HEK293 (cell line): Measurements from ENCODE around the gene SMIM7.

Experiments
- CTCF ChIA-PET: fragments of 350-600 bp; formaldehyde crosslinking; extraction: SDS; loops from one replicate; lab custom pipeline; 2021; ENCODE audit warnings: antibody characterized with exemption; lab: Yijun Ruan, JAX
- POLR2A ChIA-PET: fragments of 300-600 bp; formaldehyde crosslinking; extraction: SDS; loops from one replicate; lab custom pipeline; 2020; ENCODE audit warnings: antibody characterized with exemption, inconsistent platforms; lab: Yijun Ruan, JAX
- H3K27ac ChIP-seq: fragments of 200-500 bp; sonication (Bioruptor generic); 2 replicates; pipeline ENCODE4 v1.5.1; 2014; ENCODE audit warnings: low read depth, low read length, control low read depth, inconsistent platforms; ENCODE audit errors: extremely low read depth
- H3K36me3 ChIP-seq, 2 experiments: fragments of 200-500 bp in 1 of 2; sonication (Bioruptor generic) in 1 of 2; 1 replicate in 1 of 2; 2 replicates in 1 of 2; pipeline ENCODE4 v1.5.1; 2014 to 2017; ENCODE audit warnings: inconsistent platforms in 2 of 2, low read length in 2 of 2; ENCODE audit not compliant: control insufficient read depth in 2 of 2, insufficient read depth in 1 of 2
- H3K4me1 ChIP-seq: fragments of 200-500 bp; sonication (Bioruptor generic); 2 replicates; pipeline ENCODE4 v1.5.1; 2014; ENCODE audit warnings: mild to moderate bottlenecking, low read length, inconsistent platforms; ENCODE audit not compliant: control insufficient read depth, insufficient read depth
- H3K4me3 ChIP-seq: 2 replicates; pipeline ENCODE4 v1.5.1; 2011; ENCODE audit warnings: low read depth, mild to moderate bottlenecking, control low read depth, low read length, moderate library complexity
- H3K9me3 ChIP-seq: fragments of 200-500 bp; sonication (Bioruptor generic); 2 replicates; pipeline ENCODE4 v1.5.1; 2014; ENCODE audit warnings: low read depth, low read length, inconsistent platforms; ENCODE audit not compliant: control insufficient read depth, insufficient read depth
- BCL11B ChIP-seq: fragments of 450-650 bp; formaldehyde crosslinking; IDR thresholded peaks from 2 replicates; pipeline ENCODE4 v1.5.1; 2016; ENCODE audit warnings: low read depth, missing biosample characterization, missing genetic modification characterization
- EGR2 ChIP-seq: fragments of 450-650 bp; formaldehyde crosslinking; IDR thresholded peaks from 2 replicates; pipeline ENCODE4 v1.5.1; 2016; ENCODE audit warnings: low read depth, missing biosample characterization, missing genetic modification characterization
- KLF1 ChIP-seq: fragments of 450-650 bp; formaldehyde crosslinking; IDR thresholded peaks from 2 replicates; pipeline ENCODE4 v1.5.1; 2016; ENCODE audit warnings: missing biosample characterization, missing genetic modification characterization
- REST ChIP-seq: fragments of 450-650 bp; formaldehyde crosslinking; IDR thresholded peaks from 2 replicates; pipeline ENCODE4 v1.5.1; 2016; ENCODE audit warnings: missing biosample characterization, missing genetic modification characterization
- ZFHX2 ChIP-seq: fragments of 450-650 bp; formaldehyde crosslinking; conservative IDR thresholded peaks from 2 replicates; pipeline ENCODE4 v1.5.1; 2016; ENCODE audit warnings: missing biosample characterization, missing genetic modification characterization
- ZIC2 ChIP-seq: fragments of 450-650 bp; formaldehyde crosslinking; IDR thresholded peaks from 2 replicates; pipeline ENCODE4 v1.5.1; 2016; ENCODE audit warnings: missing biosample characterization, missing genetic modification characterization
- ZNF174 ChIP-seq: fragments of 450-650 bp; formaldehyde crosslinking; IDR thresholded peaks from 2 replicates; pipeline ENCODE4 v1.5.0; 2017; ENCODE audit warnings: missing biosample characterization, mild to moderate bottlenecking, missing genetic modification characterization
- ZNF24 ChIP-seq: fragments of 450-650 bp; formaldehyde crosslinking; IDR thresholded peaks from 2 replicates; pipeline ENCODE4 v1.5.1; 2016; ENCODE audit warnings: missing biosample characterization, missing genetic modification characterization
- ZNF248 ChIP-seq: fragments of 450-650 bp; formaldehyde crosslinking; IDR thresholded peaks from 2 replicates; pipeline ENCODE4 v1.5.1; 2017; ENCODE audit warnings: missing biosample characterization, missing genetic modification characterization
- ZNF426 ChIP-seq: fragments of 450-650 bp; formaldehyde crosslinking; IDR thresholded peaks from 2 replicates; pipeline ENCODE4 v1.5.1; 2017; ENCODE audit warnings: missing biosample characterization, missing genetic modification characterization, mild to moderate bottlenecking, inconsistent platforms, moderate library complexity
- ZNF514 ChIP-seq: fragments of 450-650 bp; formaldehyde crosslinking; IDR thresholded peaks from 2 replicates; pipeline ENCODE4 v1.5.1; 2016; ENCODE audit warnings: missing biosample characterization, missing genetic modification characterization
- ZNF544 ChIP-seq: fragments of 450-650 bp; formaldehyde crosslinking; IDR thresholded peaks from 2 replicates; pipeline ENCODE4 v1.5.0; 2017; ENCODE audit warnings: missing biosample characterization, missing genetic modification characterization
- ZNF626 ChIP-seq: fragments of 450-650 bp; sonication (Bioruptor Pico); formaldehyde crosslinking; IDR thresholded peaks from 2 replicates; pipeline ENCODE4 v1.5.1; 2018; ENCODE audit warnings: missing biosample characterization, missing genetic modification characterization, inconsistent platforms
- ZNF707 ChIP-seq: fragments of 450-650 bp; formaldehyde crosslinking; IDR thresholded peaks from 2 replicates; pipeline ENCODE4 v1.5.1; 2016; ENCODE audit warnings: missing biosample characterization, missing genetic modification characterization
- ZNF837 ChIP-seq: fragments of 450-650 bp; formaldehyde crosslinking; IDR thresholded peaks from 2 replicates; pipeline ENCODE4 v1.5.1; 2016; ENCODE audit warnings: missing biosample characterization, missing genetic modification characterization
- TF ChIP-seq, protein P1 (sequence below): fragments of 450-650 bp; formaldehyde crosslinking; IDR thresholded peaks from 2 replicates; pipeline ENCODE4 v1.5.1; 2016; ENCODE audit warnings: missing biosample characterization, missing genetic modification characterization
- TF ChIP-seq, protein P2 (sequence below): fragments of 450-650 bp; formaldehyde crosslinking; conservative IDR thresholded peaks from 2 replicates; pipeline ENCODE4 v1.5.1; 2016; ENCODE audit warnings: low read depth, missing biosample characterization, missing genetic modification characterization

SMIM7 gene

GRCh38 chr19:16620018-16620417 lies 39.9 kb downstream of the SMIM7 start (continued):
- TF ChIP-seq, protein P1, sequence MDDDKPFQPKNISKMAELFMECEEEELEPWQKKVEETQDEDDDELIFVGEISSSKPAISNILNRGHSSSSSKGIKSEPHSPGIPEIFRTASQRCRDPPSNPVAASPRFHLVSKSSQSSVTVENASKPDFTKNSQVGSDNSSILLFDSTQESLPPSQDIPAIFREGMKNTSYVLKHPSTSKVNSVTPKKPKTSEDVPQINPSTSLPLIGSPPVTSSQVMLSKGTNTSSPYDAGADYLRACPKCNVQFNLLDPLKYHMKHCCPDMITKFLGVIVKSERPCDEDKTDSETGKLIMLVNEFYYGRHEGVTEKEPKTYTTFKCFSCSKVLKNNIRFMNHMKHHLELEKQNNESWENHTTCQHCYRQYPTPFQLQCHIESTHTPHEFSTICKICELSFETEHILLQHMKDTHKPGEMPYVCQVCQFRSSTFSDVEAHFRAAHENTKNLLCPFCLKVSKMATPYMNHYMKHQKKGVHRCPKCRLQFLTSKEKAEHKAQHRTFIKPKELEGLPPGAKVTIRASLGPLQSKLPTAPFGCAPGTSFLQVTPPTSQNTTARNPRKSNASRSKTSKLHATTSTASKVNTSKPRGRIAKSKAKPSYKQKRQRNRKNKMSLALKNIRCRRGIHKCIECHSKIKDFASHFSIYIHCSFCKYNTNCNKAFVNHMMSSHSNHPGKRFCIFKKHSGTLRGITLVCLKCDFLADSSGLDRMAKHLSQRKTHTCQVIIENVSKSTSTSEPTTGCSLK (tag by site-specific recombination), result no peak
- TF ChIP-seq ZNF837 (tag by site-specific recombination) (no peak), ZNF248 (tag by site-specific recombination) (no peak), ZNF544 (tag by site-specific recombination) (no peak)
- TF ChIP-seq, all 188 proteins: peak for 0

- Histone ChIP-seq H3K4me3 (no peak overlapping the region), H3K27ac (no peak overlapping the region), H3K4me1 (no peaks in the 10 kb centered on the region)
- ChIA-PET POLR2A (interaction anchor here (2.3 kb wide), 1 partner anchor 8 kb away, joined by 7 read pairs; the partner anchor contains the start of gene MED26), CTCF (no interaction called here)
- TF ChIP-seq EGR2 (tag by site-specific recombination) (peak; percentile 77), ZNF626 (no peak), ZIC2 (tag by site-specific recombination) (peak; percentile 52), ZNF514 (tag by site-specific recombination) (no peak), KLF1 (tag by site-specific recombination) (peak; percentile 42), ZFHX2 (tag by site-specific recombination) (peak; percentile 84), ZNF24 (no peak), BCL11B (tag by site-specific recombination) (no peak), ZNF707 (tag by site-specific recombination) (no peak), ZNF426 (tag by site-specific recombination) (no peak)
- TF ChIP-seq, all 188 proteins: peak for 4
- Histone ChIP-seq H3K9me3 (no peaks in the 10 kb centered on the region), H3K36me3 (peaks cover 0 to 11% of the 10 kb centered on the region in 2 experiments; a peak in 1 of 3 replicates)
Observed at GRCh38 chr19:16619457-16619856, 40.5 kb downstream of the SMIM7 start.

DNA sequence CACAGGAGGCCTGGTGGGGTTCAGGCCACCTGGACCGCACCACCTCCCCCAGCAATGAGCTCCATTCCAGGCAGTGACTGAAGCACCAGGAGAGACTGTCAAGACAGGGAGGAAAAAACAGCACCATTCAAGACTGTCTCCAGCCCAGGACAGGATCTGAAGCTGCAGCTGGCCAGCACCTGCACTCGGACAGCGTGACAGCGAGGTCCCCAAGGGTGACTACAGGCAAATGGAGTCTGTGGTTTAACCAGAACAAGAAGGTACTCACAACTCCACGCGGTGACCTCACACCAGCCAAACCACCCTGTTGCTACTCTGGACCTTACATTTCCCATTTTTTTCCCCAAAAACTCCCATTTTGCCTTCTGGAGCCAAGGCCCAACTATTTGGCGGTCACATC lies 41.7 kb downstream of the SMIM7 start:
- no peaks in the 10 kb centered on the region for H3K9me3 ChIP-seq
- POLR2A ChIA-PET, result interaction anchor here (0.6 to 2.3 kb wide), 2 partner anchors 10 to 639 kb away, joined by 3 to 7 read pairs; partner anchors contain the start of gene MED26
- TF ChIP-seq REST (tag by site-specific recombination), result 0 out of 2 replicates have a peak, but pooled peaks have one; percentile 33
- no peak for TF ChIP-seq ZNF174
- TF ChIP-seq, protein P2, sequence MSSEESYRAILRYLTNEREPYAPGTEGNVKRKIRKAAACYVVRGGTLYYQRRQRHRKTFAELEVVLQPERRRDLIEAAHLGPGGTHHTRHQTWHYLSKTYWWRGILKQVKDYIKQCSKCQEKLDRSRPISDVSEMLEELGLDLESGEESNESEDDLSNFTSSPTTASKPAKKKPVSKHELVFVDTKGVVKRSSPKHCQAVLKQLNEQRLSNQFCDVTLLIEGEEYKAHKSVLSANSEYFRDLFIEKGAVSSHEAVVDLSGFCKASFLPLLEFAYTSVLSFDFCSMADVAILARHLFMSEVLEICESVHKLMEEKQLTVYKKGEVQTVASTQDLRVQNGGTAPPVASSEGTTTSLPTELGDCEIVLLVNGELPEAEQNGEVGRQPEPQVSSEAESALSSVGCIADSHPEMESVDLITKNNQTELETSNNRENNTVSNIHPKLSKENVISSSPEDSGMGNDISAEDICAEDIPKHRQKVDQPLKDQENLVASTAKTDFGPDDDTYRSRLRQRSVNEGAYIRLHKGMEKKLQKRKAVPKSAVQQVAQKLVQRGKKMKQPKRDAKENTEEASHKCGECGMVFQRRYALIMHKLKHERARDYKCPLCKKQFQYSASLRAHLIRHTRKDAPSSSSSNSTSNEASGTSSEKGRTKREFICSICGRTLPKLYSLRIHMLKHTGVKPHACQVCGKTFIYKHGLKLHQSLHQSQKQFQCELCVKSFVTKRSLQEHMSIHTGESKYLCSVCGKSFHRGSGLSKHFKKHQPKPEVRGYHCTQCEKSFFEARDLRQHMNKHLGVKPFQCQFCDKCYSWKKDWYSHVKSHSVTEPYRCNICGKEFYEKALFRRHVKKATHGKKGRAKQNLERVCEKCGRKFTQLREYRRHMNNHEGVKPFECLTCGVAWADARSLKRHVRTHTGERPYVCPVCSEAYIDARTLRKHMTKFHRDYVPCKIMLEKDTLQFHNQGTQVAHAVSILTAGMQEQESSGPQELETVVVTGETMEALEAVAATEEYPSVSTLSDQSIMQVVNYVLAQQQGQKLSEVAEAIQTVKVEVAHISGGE (tag by site-specific recombination), result no peak
- TF ChIP-seq, all 188 proteins: peak for 1
- Histone ChIP-seq H3K36me3 (peaks cover 0 to under 1% of the 10 kb centered on the region in 2 experiments; a peak in 1 of 3 replicates), H3K4me1 (no peaks in the 10 kb centered on the region), H3K27ac (no peak overlapping the region), H3K4me3 (no peak overlapping the region)
- CTCF ChIA-PET, result no interaction called here
